ENCODE data around the gene RIC8A.

The RIC8A gene

GRCh38 chr11:250740-251299 lies 43.3 kb downstream of the RIC8A start:
- H3K27ac ChIP-seq, result no peak overlapping the region
- TF ChIP-seq, protein P1, sequence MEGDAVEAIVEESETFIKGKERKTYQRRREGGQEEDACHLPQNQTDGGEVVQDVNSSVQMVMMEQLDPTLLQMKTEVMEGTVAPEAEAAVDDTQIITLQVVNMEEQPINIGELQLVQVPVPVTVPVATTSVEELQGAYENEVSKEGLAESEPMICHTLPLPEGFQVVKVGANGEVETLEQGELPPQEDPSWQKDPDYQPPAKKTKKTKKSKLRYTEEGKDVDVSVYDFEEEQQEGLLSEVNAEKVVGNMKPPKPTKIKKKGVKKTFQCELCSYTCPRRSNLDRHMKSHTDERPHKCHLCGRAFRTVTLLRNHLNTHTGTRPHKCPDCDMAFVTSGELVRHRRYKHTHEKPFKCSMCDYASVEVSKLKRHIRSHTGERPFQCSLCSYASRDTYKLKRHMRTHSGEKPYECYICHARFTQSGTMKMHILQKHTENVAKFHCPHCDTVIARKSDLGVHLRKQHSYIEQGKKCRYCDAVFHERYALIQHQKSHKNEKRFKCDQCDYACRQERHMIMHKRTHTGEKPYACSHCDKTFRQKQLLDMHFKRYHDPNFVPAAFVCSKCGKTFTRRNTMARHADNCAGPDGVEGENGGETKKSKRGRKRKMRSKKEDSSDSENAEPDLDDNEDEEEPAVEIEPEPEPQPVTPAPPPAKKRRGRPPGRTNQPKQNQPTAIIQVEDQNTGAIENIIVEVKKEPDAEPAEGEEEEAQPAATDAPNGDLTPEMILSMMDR (conservative IDR thresholded peaks at IDR 0.05), result peak; percentile 69

- TF ChIP-seq, protein P1 (conservative IDR thresholded peaks at IDR 0.05), result no peak
Measured at GRCh38 chr11:251550-251949, 44.0 kb downstream of the RIC8A start.

GRCh38 chr11:252666-253065 lies 45.2 kb downstream of the RIC8A start:
- no peak overlapping the region for H3K27ac ChIP-seq
- TF ChIP-seq, protein P1 (conservative IDR thresholded peaks at IDR 0.05), result no peak

More at GRCh38 chr11:251550-251949, 44.0 kb downstream of the RIC8A start:
- H3K27ac ChIP-seq, result no peak overlapping the region

GRCh38 chr11:253160-253885 lies 45.8 kb downstream of the RIC8A start:
- TF ChIP-seq, protein P1 (conservative IDR thresholded peaks at IDR 0.05), result no peak
- H3K27ac ChIP-seq, result no peak overlapping the region

DNA sequence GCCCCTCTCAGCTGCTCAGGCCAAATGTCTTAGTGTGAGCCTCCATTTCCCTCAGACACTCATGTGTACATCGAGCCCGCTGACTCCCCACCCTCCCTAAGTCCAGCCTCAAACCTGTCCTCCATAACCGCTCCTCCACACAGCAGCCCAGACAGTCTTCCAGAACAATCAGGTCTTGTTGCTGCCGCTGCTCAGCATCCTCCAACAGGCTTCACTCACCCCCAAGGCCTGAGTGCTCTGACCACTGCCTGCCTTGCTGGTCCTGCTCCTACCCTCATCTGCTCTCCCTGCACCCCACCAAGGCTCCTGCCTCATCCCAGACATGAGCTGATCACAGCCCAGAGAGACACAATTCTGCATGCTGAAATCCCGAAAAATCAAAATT lies 46.4 kb downstream of the RIC8A start:
- H3K27ac ChIP-seq, result no peak overlapping the region
- TF ChIP-seq, protein P1 (conservative IDR thresholded peaks at IDR 0.05), result no peak

DNA sequence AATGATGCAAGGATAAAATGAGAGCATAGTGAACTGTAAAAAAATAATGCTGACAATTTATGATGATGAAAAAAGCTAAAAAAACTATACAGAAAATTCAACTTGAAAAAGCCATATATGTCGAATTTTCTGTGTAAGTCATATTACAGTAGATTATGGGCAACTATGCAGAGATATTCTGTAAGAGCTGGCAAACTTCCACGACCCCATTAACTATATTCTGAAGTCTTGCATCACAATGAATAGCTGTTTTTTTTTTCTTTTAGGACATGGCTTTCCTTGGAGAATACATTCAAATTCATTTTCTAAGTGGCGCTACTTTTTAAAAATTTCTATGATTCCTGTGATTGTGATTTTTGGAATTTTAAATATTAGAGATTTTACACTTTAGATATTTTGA lies 47.7 kb downstream of the RIC8A start:
- TF ChIP-seq, protein P1 (conservative IDR thresholded peaks at IDR 0.05), result no peak
- no peak overlapping the region for H3K27ac ChIP-seq

DNA sequence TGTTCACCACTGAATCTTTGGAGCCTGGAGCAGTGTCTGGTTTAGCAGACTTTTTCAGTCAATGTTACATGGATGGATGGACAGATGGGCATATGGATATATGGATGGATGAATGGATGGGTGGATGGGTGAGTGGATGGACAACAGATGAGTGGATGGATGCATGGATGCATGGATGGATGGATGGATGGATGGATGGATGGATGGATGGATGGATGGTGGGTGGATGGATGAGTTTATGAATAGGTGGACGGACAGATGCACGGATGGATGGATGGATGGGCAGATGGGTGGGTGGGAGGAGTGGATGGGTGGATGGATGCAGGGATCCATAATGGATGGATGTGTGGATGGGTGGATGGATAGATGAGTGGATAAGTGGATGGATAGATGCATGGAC lies 48.3 kb downstream of the RIC8A start:
- TF ChIP-seq, protein P1 (conservative IDR thresholded peaks at IDR 0.05), result no peak
- H3K27ac ChIP-seq, result no peak overlapping the region

All from VCaP (cell line).